Parathyroid adenoma (tissue), 2 donors: ENCODE results near the gene RNF182.

Experiments used
- H2AFZ ChIP-seq: fragments of 300-600 bp; sonication (generic); one replicate; pipeline ENCODE4 v1.7.0; 2017; ENCODE audit warnings: antibody characterized with exemption, mild to moderate bottlenecking
- H3K27ac ChIP-seq: fragments of 300-600 bp; sonication (generic); one replicate; pipeline ENCODE4 v1.7.0; 2017
- H3K27me3 ChIP-seq: fragments of 300-600 bp; sonication (generic); one replicate; pipeline ENCODE4 v1.7.0; 2017; ENCODE audit warnings: low read length; ENCODE audit not compliant: control insufficient read depth, insufficient read depth
- H3K36me3 ChIP-seq: fragments of 300-600 bp; sonication (generic); one replicate; pipeline ENCODE4 v1.7.0; 2017; ENCODE audit warnings: low read length; ENCODE audit not compliant: control insufficient read depth, insufficient read depth
- H3K4me1 ChIP-seq: fragments of 300-600 bp; sonication (generic); one replicate; pipeline ENCODE4 v1.7.0; 2017; ENCODE audit warnings: control low read depth
- H3K4me2 ChIP-seq: fragments of 300-600 bp; sonication (generic); one replicate; pipeline ENCODE4 v1.7.0; 2017; ENCODE audit warnings: low read length
- H3K4me3 ChIP-seq: fragments of 300-600 bp; sonication (generic); one replicate; pipeline ENCODE4 v1.7.0; 2017; ENCODE audit warnings: low read depth, low read length
- H3K79me2 ChIP-seq: fragments of 300-600 bp; sonication (generic); one replicate; pipeline ENCODE4 v1.7.0; 2017; ENCODE audit warnings: control low read depth
- H3K9ac ChIP-seq: fragments of 300-600 bp; sonication (generic); one replicate; pipeline ENCODE4 v1.7.0; 2017; ENCODE audit warnings: mild to moderate bottlenecking
- H3K9me3 ChIP-seq: fragments of 300-600 bp; sonication (generic); one replicate; pipeline ENCODE4 v1.7.0; 2017; ENCODE audit warnings: low read length; ENCODE audit not compliant: control insufficient read depth
- CTCF ChIP-seq: fragments of 300-600 bp; sonication (generic); IDR thresholded peaks from one replicate; pipeline ENCODE4 v1.7.0; 2017; ENCODE audit warnings: antibody characterized with exemption, mild to moderate bottlenecking
- donor health status: primary hyperparathyroidism.

RNF182 gene

GRCh38 chr6:13910443-13910842, 14.3 kb upstream of the RNF182 start:
- Histone ChIP-seq H3K9me3 (no peaks in the 10 kb centered on the region), H3K36me3 (no peaks in the 10 kb centered on the region), H3K4me2 (no peak overlapping the region), H2AFZ (no peak overlapping the region), H3K27ac (no peak overlapping the region), H3K4me1 (peaks cover under 1% of the 10 kb centered on the region), H3K9ac (no peak overlapping the region), H3K79me2 (no peaks in the 10 kb centered on the region), H3K27me3 (no peaks in the 10 kb centered on the region), H3K4me3 (no peak overlapping the region)
- no peak for TF ChIP-seq CTCF

- Histone ChIP-seq H3K4me2 (no peak overlapping the region), H3K4me1 (peaks cover 7% of the 10 kb centered on the region), H3K27ac (no peak overlapping the region), H3K9me3 (no peaks in the 10 kb centered on the region), H2AFZ (no peak overlapping the region), H3K9ac (no peak overlapping the region), H3K27me3 (no peaks in the 10 kb centered on the region), H3K79me2 (no peaks in the 10 kb centered on the region), H3K36me3 (no peaks in the 10 kb centered on the region), H3K4me3 (no peak overlapping the region)
- no peak for TF ChIP-seq CTCF
Observed at GRCh38 chr6:13911337-13911736, 13.4 kb upstream of the RNF182 start.

- Histone ChIP-seq H3K4me1 (peaks cover 16% of the 10 kb centered on the region), H3K27me3 (no peaks in the 10 kb centered on the region), H2AFZ (peak overlapping the region; percentile 50), H3K4me3 (no peak overlapping the region), H3K36me3 (no peaks in the 10 kb centered on the region), H3K4me2 (peak overlapping the region; percentile 37), H3K9me3 (no peaks in the 10 kb centered on the region), H3K9ac (no peak overlapping the region), H3K27ac (no peak overlapping the region), H3K79me2 (no peaks in the 10 kb centered on the region)
- no peak for TF ChIP-seq CTCF
Observed at GRCh38 chr6:13913226-13914001, 11.3 kb upstream of the RNF182 start.

GRCh38 chr6:13914351-13914750, 10.4 kb upstream of the RNF182 start:
- TF ChIP-seq CTCF: no peak
- H3K36me3 ChIP-seq: no peaks in the 10 kb centered on the region
- no peak overlapping the region for H3K27ac ChIP-seq
- no peaks in the 10 kb centered on the region for H3K27me3 ChIP-seq
- peak overlapping the region; percentile 37 for H3K4me2 ChIP-seq
- no peaks in the 10 kb centered on the region for H3K79me2 ChIP-seq
- H2AFZ ChIP-seq: peak overlapping the region; percentile 50
- H3K9ac ChIP-seq: no peak overlapping the region
- no peaks in the 10 kb centered on the region for H3K9me3 ChIP-seq
- peaks cover 21% of the 10 kb centered on the region for H3K4me1 ChIP-seq
- H3K4me3 ChIP-seq: no peak overlapping the region
